KOPT-K1 (cell line): ENCODE measurements around the gene FBXO28.

Source experiments
- H3K27ac ChIP-seq: fragments of 200-600 bp; sonication (generic); 2 replicates; pipeline ENCODE4 v1.5.1; 2016; ENCODE audit warnings: antibody characterized with exemption, mild to moderate bottlenecking, low read depth, low read length; ENCODE audit not compliant: poor library complexity, severe bottlenecking
- H3K36me3 ChIP-seq: fragments of 200-600 bp; sonication (generic); 2 replicates; pipeline ENCODE4 v1.5.1; 2017; ENCODE audit warnings: antibody characterized with exemption, mild to moderate bottlenecking, low read length, moderate library complexity; ENCODE audit not compliant: insufficient read depth
- H3K9me3 ChIP-seq: fragments of 200-600 bp; sonication (generic); 2 replicates; pipeline ENCODE4 v1.5.1; 2017; ENCODE audit warnings: antibody characterized with exemption, low read length, mild to moderate bottlenecking; ENCODE audit not compliant: insufficient read depth, poor library complexity, severe bottlenecking

Gene FBXO28

GRCh38 chr1:224160171-224160682 is 46.3 kb downstream of the FBXO28 start:
- Histone ChIP-seq H3K27ac (no peak overlapping the region), H3K9me3 (no peaks in the 10 kb centered on the region), H3K36me3 (peaks cover 61% of the 10 kb centered on the region)

DNA sequence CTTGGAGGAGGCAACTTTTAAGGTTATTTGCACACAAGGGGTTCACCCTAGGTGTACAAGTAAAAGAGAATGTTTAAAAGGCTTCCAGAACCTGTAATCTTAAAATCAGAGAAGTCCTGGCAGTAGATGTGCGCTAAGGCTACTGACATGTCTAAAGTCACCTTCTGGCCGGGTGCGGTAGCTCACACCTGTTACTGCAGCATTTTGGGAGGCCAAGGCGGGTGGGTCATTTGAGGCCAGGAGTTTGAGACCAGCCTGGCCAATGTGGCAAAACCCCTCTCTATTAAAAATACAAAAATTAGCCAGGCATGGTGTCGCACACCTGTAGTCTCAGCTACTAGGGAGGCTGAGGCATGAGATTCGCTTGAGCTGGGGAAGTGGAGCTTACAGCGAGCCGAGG is 48.9 kb downstream of the FBXO28 start:
- Histone ChIP-seq H3K36me3 (peaks cover 37% of the 10 kb centered on the region), H3K27ac (no peak overlapping the region), H3K9me3 (no peaks in the 10 kb centered on the region)

DNA sequence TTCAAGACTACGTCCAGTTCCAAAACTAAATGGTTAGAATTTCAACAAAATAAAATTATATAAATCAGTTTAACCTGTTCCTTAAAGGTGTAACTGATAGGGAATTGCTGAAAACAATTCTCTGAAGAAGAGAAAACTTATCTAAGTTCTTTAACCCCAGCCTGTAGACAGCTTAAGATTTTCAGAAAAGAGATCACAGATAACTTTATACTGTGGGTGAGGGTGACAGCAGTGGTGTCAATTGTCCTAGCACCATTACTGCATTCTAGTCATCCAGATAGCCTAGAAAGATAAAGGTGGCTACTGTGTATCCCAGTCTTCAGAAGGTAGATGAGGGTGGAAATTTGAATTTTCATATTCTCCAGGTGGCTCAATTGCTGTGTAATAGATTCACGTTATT is 49.4 kb downstream of the FBXO28 start:
- Histone ChIP-seq H3K9me3 (no peaks in the 10 kb centered on the region), H3K27ac (no peak overlapping the region), H3K36me3 (peaks cover 31% of the 10 kb centered on the region)

- no peaks in the 10 kb centered on the region for H3K9me3 ChIP-seq
- H3K27ac ChIP-seq: peak overlapping the region; percentile 39
- H3K36me3 ChIP-seq: no peaks in the 10 kb centered on the region
Measured at GRCh38 chr1:224168859-224169380, 55.0 kb downstream of the FBXO28 start.

DNA sequence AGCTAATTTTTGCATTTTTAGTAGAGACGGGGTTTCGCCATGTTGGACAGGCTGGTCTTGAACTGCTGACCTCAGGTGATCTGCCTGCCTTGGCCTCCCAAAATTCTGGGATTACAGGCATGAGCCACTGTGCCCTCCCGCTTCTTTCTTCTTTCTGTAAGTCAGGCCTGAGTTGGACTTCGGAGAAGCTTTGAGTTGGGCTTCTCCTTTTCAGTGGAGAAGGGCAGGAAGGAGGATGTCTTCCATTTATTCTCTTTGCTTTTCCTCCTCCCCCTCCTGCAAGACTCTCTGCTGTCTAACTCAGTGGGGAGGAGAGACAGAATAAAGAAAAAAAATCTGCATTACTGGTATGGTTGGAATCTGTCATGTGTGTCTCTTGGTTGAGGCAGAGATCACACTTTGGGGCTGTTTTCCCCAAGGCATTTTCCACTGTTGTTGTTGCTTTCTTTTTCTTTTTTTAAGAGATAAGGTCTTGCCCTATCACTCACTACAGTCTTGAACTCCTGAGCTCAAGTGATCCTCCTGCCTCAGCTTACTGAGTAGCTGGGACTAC is 55.9 kb downstream of the FBXO28 start:
- H3K27ac ChIP-seq: no peak overlapping the region
- H3K36me3 ChIP-seq: no peaks in the 10 kb centered on the region
- no peaks in the 10 kb centered on the region for H3K9me3 ChIP-seq

GRCh38 chr1:224170343-224170742 is 56.4 kb downstream of the FBXO28 start:
- Histone ChIP-seq H3K36me3 (no peaks in the 10 kb centered on the region), H3K27ac (no peak overlapping the region), H3K9me3 (no peaks in the 10 kb centered on the region)

GRCh38 chr1:224170748-224171478 is 57.0 kb downstream of the FBXO28 start:
- no peaks in the 10 kb centered on the region for H3K36me3 ChIP-seq
- no peak overlapping the region for H3K27ac ChIP-seq
- no peaks in the 10 kb centered on the region for H3K9me3 ChIP-seq

GRCh38 chr1:224172229-224172628 is 58.3 kb downstream of the FBXO28 start:
- H3K9me3 ChIP-seq: no peaks in the 10 kb centered on the region
- H3K27ac ChIP-seq: no peak overlapping the region
- H3K36me3 ChIP-seq: no peaks in the 10 kb centered on the region

DNA sequence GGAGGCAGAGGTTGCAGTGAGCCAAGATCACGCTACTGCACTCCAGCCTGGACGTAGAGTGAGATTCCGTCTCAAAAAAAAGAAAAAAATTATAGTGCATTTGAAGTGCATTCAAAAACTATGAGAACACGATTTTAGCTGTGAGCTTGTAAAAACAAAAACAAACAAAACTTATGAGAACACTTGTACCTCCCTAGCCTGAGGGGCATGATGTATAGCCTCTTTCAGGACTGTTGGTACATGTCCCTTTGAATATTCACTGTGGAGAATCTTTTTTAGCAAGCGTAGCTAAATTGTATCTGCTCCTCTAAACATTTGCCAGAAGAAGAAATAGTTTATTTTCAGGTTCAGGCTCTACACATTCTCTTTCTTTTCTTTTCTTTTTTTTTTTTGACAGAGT is 59.6 kb downstream of the FBXO28 start:
- Histone ChIP-seq H3K36me3 (no peaks in the 10 kb centered on the region), H3K9me3 (no peaks in the 10 kb centered on the region), H3K27ac (no peak overlapping the region)

- no peaks in the 10 kb centered on the region for H3K9me3 ChIP-seq
- H3K36me3 ChIP-seq: no peaks in the 10 kb centered on the region
- no peak overlapping the region for H3K27ac ChIP-seq
Measured at GRCh38 chr1:224175617-224176016, 61.7 kb downstream of the FBXO28 start.

DNA sequence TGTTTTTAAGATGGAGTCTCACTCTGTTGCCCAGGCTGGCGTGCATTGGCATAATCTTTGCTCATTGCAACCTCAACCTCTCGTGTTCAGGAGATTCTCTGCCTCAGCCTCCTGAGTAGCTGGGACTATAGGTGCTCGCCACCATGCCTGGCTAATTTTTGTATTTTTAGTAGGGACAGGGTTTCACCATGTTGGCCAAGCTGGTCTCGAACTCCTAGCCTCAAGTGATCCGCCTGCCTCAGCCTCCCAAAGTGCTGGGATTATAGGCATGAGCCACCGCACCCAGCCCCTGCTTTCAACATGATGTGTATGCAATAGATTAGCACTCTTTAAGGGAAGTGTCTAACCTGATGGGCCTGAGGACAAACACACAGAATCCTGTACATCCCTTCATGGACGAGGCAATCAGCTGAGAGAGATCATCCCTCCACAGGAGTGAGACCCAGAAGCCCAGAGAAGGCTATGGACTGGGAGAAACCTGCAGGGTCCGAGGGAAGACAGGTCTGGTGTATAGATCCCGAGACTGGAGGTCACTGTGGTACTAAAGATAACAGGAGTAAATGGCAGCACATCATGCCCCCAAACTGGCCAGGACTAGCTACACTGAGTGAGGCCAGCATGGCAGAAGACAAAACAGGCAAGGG is 63.6 kb downstream of the FBXO28 start:
- Histone ChIP-seq H3K27ac (no peak overlapping the region), H3K9me3 (no peaks in the 10 kb centered on the region), H3K36me3 (no peaks in the 10 kb centered on the region)

DNA sequence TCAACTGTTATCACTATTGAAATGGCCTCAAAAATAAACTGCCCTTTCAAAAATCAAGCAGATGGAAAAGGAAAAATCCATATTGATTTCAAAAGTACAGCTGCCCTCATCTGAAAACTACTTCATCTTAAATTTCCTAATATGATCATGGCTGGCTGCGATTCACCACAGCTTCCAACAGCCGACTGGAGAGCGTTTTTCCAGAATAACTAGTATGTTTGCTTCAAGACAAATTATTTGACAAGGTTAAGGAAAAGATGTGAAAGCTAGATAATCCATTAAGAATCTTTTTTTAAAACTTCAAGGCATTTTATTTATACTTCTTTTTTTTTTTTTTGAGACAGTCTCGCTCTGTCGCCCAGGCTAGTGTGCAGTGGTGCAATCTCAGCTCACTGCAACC is 65.0 kb downstream of the FBXO28 start:
- Histone ChIP-seq H3K9me3 (no peaks in the 10 kb centered on the region), H3K36me3 (no peaks in the 10 kb centered on the region), H3K27ac (no peak overlapping the region)

DNA sequence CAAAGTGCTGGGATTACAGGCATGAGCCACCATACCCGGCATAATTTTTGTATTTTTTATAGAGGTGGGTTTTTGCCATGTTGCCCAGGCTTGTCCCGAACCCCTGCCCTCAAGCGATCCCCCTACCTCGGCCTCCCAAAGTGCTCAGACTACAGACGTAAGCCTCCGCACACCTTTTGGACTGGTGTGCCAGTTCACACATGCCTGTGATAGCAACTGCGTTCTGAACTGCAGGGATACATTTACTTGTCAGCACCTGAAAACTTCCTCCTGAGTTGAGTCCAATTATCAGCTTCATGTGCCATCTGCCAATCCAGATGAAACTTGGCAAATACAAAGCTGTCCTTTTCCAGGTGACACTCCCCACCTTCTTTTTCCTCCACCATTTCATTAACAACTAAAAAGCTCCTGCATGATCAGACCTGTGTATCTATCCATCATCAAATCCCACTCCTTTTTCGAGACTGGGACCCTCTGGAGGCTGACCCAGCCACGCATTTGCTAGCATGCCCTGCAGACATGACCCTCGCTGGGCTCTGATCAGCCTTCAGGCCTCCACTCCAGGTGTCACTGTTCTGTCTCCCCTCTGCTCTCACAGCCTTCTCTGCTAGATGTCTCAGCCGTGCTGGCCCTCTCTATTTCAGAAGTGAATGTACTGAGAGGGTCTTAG is 67.0 kb downstream of the FBXO28 start:
- H3K9me3 ChIP-seq: no peaks in the 10 kb centered on the region
- H3K27ac ChIP-seq: no peak overlapping the region
- H3K36me3 ChIP-seq: peaks cover 10% of the 10 kb centered on the region

GRCh38 chr1:224181453-224181810 is 67.5 kb downstream of the FBXO28 start:
- Histone ChIP-seq H3K9me3 (no peaks in the 10 kb centered on the region), H3K27ac (no peak overlapping the region), H3K36me3 (peaks cover 15% of the 10 kb centered on the region)
